HEK293 (cell line): ENCODE data around the gene PTPRR.

Experiments used
- CTCF ChIP-seq: fragments of 450-650 bp; formaldehyde crosslinking; IDR thresholded peaks from 2 replicates; pipeline ENCODE4 v1.5.1; 2016; ENCODE audit warnings: missing biosample characterization, missing genetic modification characterization
- TCF7L2 ChIP-seq: IDR thresholded peaks from 2 replicates; pipeline ENCODE4 v1.6.1; 2011; ENCODE audit warnings: low read depth, mild to moderate bottlenecking, inconsistent platforms, low read length, moderate library complexity, borderline replicate concordance
- ZNF112 ChIP-seq: fragments of 450-650 bp; formaldehyde crosslinking; IDR thresholded peaks from 2 replicates; pipeline ENCODE4 v1.5.0; 2017; ENCODE audit warnings: missing biosample characterization, missing genetic modification characterization
- ZNF280C ChIP-seq: fragments of 450-650 bp; formaldehyde crosslinking; IDR thresholded peaks from 2 replicates; pipeline ENCODE4 v1.5.1; 2016; ENCODE audit warnings: missing biosample characterization, missing genetic modification characterization
- ZNF302 ChIP-seq: fragments of 450-650 bp; formaldehyde crosslinking; IDR thresholded peaks from 2 replicates; pipeline ENCODE4 v1.5.1; 2016; ENCODE audit warnings: missing biosample characterization, missing genetic modification characterization, low read depth
- ZNF335 ChIP-seq: fragments of 450-650 bp; formaldehyde crosslinking; conservative IDR thresholded peaks from 2 replicates; pipeline ENCODE4 v1.5.1; 2016; ENCODE audit warnings: missing biosample characterization, missing genetic modification characterization
- ZNF488 ChIP-seq: fragments of 450-650 bp; formaldehyde crosslinking; IDR thresholded peaks from 2 replicates; pipeline ENCODE4 v1.5.1; 2016; ENCODE audit warnings: missing biosample characterization, missing genetic modification characterization
- ZNF510 ChIP-seq: fragments of 450-650 bp; formaldehyde crosslinking; IDR thresholded peaks from 2 replicates; pipeline ENCODE4 v1.5.1; 2018; ENCODE audit warnings: mild to moderate bottlenecking, missing genetic modification characterization, missing biosample characterization; ENCODE audit not compliant: insufficient replicate concordance
- ZNF837 ChIP-seq: fragments of 450-650 bp; formaldehyde crosslinking; IDR thresholded peaks from 2 replicates; pipeline ENCODE4 v1.5.1; 2016; ENCODE audit warnings: missing biosample characterization, missing genetic modification characterization
- ZSCAN5A ChIP-seq: fragments of 450-650 bp; formaldehyde crosslinking; IDR thresholded peaks from 2 replicates; pipeline ENCODE4 v1.5.1; 2016; ENCODE audit warnings: missing biosample characterization, missing genetic modification characterization

- TF ChIP-seq ZNF302 = no peak
- TF ChIP-seq ZNF488 (tag by site-specific recombination) = no peak
- no peak for TF ChIP-seq CTCF
- TF ChIP-seq ZNF280C (tag by site-specific recombination) = no peak
- no peak for TF ChIP-seq ZSCAN5A (tag by site-specific recombination)
- no peak for TF ChIP-seq ZNF335 (tag by site-specific recombination)
- no peak for TF ChIP-seq ZNF112 (tag by site-specific recombination)
- no peak for TF ChIP-seq TCF7L2
- TF ChIP-seq ZNF837 (tag by site-specific recombination) = no peak
- no peak for TF ChIP-seq ZNF510 (tag by site-specific recombination)
Observed at GRCh38 chr12:70928071-70928470, 7.5 kb upstream of the PTPRR start.
